ENCODE data around the gene EMILIN2. TPM values are rescaled to one million over a fixed set of nuclear protein-coding genes. Genes with fewer than 3 reads are reported as not detected.

EMILIN2 gene
- total and polyA plus RNA-seq, 2 of the 13 experiments (the other 11 are each of a cell fraction or from before 2014, with no cell fraction given) = 7.6 to 8.2 TPM

DNA sequence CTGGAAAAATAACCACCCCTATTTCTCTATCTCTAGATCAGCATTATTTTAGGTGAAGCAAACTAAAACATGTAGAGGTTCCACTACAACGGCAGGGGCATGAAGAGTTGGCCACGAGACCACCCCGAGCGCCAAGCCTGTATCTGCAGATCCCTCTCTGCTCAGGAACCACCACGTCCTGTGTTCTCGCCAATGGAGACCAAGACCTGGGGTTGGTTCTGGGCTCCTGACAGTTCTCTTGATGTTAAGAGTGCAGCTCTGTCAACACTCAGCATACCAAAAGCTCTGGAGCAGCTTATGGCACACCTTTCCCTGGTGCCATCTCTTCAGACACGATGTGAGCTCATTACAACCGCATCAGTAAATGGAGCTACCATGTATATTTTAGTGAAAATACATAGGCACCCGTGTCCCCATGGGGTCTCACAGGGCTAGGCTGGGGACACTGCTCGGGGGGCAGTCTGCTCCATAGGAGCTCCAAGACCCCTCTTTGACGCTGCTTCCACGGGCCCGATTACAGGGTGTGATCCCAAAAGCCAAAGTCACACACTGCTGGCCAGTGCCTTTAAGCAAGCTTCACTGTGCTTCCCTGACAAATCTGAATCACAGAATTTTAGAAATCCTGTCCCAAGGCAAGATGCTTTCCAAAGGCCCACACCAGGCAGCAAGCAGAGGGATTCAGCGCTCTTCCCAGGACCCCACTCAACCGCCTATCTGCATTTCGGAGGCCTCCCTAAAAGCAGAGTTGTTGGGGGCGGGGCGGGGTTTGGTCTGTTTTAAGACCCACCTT is 72.2 kb downstream of the EMILIN2 start:
- in situ Hi-C loops (cut with HindIII; ENCODE audit: extremely low pct_ligation_motif_present, low pct_unique_long_range_greater_than_20kb) = no loop called here
- no TSS peak for BruUV-seq (replicated peaks)
- H2AFZ ChIP-seq (ENCODE audit: low read length) = no peak overlapping the region
- H3K4me2 ChIP-seq (ENCODE audit: low read depth, low read length) = no peak overlapping the region
- DNase-seq (ENCODE audit: low spot score) (no peak), ATAC-seq (no peak), FAIRE-seq (no peak)
- no peak overlapping the region for H3K27ac ChIP-seq (ENCODE audit: extremely low read length, insufficient read depth, low read length)
- intact Hi-C loops (cut with micrococcal nuclease; ENCODE audit: unreplicated experiment) = no loop called here
- H3K9me3 ChIP-seq (ENCODE audit: low read length) = no peaks in the 10 kb centered on the region
- H3K4me1 ChIP-seq (ENCODE audit: insufficient read depth, low read length) = peaks cover 14% of the 10 kb centered on the region
- H4K20me1 ChIP-seq (ENCODE audit: insufficient read depth, low read length) = no peaks in the 10 kb centered on the region
- CTCF ChIA-PET (ENCODE audit: low intra/inter-chr PET ratio, low total read pairs) = no interaction called here
- POLR2A ChIA-PET = no interaction called here
- no peak overlapping the region for H3K9ac ChIP-seq (ENCODE audit: insufficient read depth, low read depth, low read length)
- peaks cover 39 to 96% of the 10 kb centered on the region in 2 experiments for H3K36me3 ChIP-seq (replicated peaks in 1 of 2; ENCODE audit: control insufficient read depth in 1 of 2, insufficient read depth in 2 of 2, low read length in 2 of 2)
- H3K4me3 ChIP-seq (replicated peaks in 1 of 3; ENCODE audit: insufficient read depth in 1 of 3, low read depth in 2 of 3, low read length in 3 of 3) = no peak overlapping the region
- WGBS (ENCODE audit: low lambda C conversion rate) = 100% methylated on average over 11 of the region's 18 CpGs
- no peaks in the 10 kb centered on the region for H3K27me3 ChIP-seq (ENCODE audit: control insufficient read depth in 1 of 2, insufficient read depth in 2 of 2, low read length in 2 of 2)
- no peaks in the 10 kb centered on the region for H3K79me2 ChIP-seq (ENCODE audit: insufficient read depth, low read length)
- TF ChIP-seq ZNF180 (CRISPR knock-in tag; IDR thresholded peaks at IDR 0.05; ENCODE audit: borderline replicate concordance, low read depth) (no peak), CCAR2 (optimal IDR thresholded peaks at IDR 0.05; ENCODE audit: low read depth, low read length) (no peak), ZNF841 (CRISPR knock-in tag; IDR thresholded peaks at IDR 0.05; ENCODE audit: borderline replicate concordance) (no peak), POLR2G (IDR thresholded peaks at IDR 0.05; ENCODE audit: low read depth, low read length) (0 out of 2 replicates have a peak, but pooled peaks have one; percentile 0), ZNF225 (CRISPR knock-in tag; IDR thresholded peaks at IDR 0.05) (no peak), ZNF331 (CRISPR knock-in tag; IDR thresholded peaks at IDR 0.05) (no peak), GZF1 (CRISPR knock-in tag; IDR thresholded peaks at IDR 0.05) (no peak), TFAP4 (IDR thresholded peaks at IDR 0.05; ENCODE audit: borderline replicate concordance, low read depth) (no peak), KIAA2018 (CRISPR knock-in tag; IDR thresholded peaks at IDR 0.05; ENCODE audit: borderline replicate concordance) (no peak), RBM22 (optimal IDR thresholded peaks at IDR 0.05; ENCODE audit: low read length) (peak; percentile 70), ZNF652 (CRISPR knock-in tag; IDR thresholded peaks at IDR 0.05; ENCODE audit: borderline replicate concordance, low read depth) (no peak)

All from HepG2 (cell line).